OCI-LY1 (cell line): ENCODE data around the gene DYDC1.

Experiments
- EZH2 ChIP-seq: fragments of 200-600 bp; sonication (generic), shearing (Covaris generic); IDR thresholded peaks from 2 replicates; pipeline ENCODE4 v1.8.0; 2017; ENCODE audit warnings: borderline replicate concordance, mixed run types, mild to moderate bottlenecking, antibody characterized with exemption, low read length, moderate library complexity, mixed read lengths
- TF ChIP-seq, protein P1 (sequence below): fragments of 200-600 bp; sonication (generic), shearing (Covaris generic); IDR thresholded peaks from 2 replicates; pipeline ENCODE4 v1.5.1; 2017; ENCODE audit warnings: mild to moderate bottlenecking, antibody characterized with exemption, low read length, moderate library complexity, mixed read lengths

DNA sequence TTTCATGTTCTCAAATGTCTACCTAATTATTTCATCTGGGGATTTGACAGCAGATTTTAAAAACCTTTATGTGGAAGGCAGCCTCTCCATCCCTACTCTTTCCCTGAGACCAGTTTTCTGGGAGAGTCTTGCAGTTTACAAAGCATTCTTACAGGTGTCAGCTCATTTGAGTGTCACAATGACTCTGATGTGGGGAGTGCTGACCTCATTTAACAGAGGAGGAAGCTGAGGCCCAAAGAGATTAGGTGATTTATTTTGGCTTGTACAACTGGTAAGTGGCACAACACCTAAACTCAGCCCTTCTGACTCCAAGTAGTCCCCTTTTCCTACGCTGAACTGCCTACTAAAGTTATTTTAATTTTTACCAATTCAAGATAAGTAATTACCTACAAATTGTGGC lies 33.8 kb downstream of the DYDC1 start:
- TF ChIP-seq, protein P1, sequence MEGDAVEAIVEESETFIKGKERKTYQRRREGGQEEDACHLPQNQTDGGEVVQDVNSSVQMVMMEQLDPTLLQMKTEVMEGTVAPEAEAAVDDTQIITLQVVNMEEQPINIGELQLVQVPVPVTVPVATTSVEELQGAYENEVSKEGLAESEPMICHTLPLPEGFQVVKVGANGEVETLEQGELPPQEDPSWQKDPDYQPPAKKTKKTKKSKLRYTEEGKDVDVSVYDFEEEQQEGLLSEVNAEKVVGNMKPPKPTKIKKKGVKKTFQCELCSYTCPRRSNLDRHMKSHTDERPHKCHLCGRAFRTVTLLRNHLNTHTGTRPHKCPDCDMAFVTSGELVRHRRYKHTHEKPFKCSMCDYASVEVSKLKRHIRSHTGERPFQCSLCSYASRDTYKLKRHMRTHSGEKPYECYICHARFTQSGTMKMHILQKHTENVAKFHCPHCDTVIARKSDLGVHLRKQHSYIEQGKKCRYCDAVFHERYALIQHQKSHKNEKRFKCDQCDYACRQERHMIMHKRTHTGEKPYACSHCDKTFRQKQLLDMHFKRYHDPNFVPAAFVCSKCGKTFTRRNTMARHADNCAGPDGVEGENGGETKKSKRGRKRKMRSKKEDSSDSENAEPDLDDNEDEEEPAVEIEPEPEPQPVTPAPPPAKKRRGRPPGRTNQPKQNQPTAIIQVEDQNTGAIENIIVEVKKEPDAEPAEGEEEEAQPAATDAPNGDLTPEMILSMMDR: no peak
- no peak for TF ChIP-seq EZH2
